GM21515 (cell line): ENCODE data around the gene EAPP.
A peak's percentile ranks its signal among the peaks of the same experiment; 100 is the strongest.
"Not testable (repeated sequence)": the region's sequence is repeated elsewhere in the genome, so short reads cannot be mapped to it uniquely, and the experiment has no call there.

Source experiments
- ATAC-seq: cut with Tn5 transposase; IDR thresholded peaks from one replicate; pipeline ENCODE4 v1.9.1; 2021; ENCODE audit not compliant: unreplicated experiment

Gene EAPP, protein sequence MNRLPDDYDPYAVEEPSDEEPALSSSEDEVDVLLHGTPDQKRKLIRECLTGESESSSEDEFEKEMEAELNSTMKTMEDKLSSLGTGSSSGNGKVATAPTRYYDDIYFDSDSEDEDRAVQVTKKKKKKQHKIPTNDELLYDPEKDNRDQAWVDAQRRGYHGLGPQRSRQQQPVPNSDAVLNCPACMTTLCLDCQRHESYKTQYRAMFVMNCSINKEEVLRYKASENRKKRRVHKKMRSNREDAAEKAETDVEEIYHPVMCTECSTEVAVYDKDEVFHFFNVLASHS

DNA sequence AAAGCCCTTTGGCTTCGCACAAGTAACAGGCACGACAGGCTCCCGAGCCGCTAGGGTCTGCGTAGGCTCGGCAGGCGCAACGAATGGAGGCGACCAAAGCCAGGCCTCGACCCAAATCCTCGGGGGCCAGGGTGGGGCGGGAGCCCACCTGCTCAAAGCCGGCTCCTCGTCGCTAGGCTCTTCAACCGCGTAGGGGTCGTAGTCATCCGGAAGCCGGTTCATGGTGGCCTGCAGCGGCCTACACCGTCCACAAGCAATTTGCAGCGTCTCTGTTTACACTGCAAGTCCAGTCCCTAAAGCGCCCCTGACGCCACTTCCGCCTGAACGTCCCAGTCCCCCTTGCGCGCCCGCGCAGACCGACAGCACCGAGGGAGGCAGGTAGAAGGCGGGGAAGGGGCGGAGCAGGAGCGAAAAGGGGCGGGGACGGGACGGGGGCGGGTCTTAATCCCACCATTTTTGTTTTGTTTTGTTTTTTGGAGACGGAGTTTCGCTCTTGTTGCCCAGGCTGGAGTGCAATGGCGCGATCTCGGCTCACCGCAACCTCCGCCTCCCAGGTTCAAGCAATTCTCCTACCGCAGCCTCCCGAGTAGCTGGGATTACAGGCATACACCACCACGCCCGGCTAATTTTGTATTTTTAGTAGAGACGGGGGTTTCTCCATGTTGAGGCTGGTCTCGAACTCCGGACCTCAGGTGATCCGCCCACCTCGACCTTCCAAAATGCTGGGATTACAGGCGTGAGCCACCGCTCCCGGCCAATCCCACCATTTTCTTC, at the start of gene EAPP:
TSS of gene EAPP (minus strand) at position 295 of the 774 bp plus-strand sequence. CDS start at position 222, 73 bp downstream.
- peak; percentile 99 for ATAC-seq

DNA sequence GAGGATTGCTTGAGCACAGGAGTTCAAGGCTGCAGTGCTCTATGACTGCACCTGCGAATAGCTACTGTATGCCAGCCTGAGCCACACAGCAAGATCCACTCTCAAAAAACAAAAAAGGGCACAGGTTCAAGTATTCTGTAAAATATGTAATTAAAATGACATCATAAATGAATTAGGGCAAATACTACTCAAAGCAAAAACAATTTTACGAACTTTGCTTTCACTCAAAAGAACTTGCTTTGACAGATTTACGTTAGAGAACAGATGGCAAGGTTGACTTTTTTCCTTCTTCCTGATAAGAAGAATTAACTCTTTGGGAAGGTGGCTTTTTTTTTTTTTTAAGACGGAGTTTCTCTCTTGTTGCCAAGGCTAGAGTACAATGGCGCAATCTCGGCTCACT, 44.0 kb upstream of the EAPP start:
- ATAC-seq = no peak

DNA sequence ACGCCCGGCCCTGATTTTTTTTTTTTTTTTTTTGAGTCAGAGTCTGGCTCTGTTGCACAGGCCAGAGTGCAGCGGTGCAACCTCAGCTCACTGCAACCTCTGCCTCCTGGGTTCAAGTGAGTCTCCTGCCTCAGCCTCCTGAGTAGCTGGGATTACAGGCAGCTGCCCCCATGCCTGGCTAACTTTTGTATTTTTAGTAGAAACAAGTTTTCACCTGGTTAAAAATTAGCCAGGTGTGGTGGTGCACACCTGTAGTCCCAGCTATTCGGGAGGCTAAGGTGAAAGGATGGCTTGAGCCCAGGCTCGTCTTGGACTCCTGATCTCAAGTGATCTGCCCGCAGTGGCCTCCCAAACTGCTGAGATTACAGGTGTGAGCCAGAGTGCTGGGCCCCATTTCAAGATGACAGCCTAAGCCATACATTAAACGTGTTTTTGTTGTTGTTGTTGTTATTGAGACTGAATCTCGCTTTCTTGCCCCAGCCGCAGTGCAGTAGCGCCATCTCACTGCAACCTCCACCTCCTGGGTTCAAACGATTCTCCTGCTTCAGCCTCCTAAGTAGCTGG, 42.7 kb upstream of the EAPP start:
- no peak for ATAC-seq

DNA sequence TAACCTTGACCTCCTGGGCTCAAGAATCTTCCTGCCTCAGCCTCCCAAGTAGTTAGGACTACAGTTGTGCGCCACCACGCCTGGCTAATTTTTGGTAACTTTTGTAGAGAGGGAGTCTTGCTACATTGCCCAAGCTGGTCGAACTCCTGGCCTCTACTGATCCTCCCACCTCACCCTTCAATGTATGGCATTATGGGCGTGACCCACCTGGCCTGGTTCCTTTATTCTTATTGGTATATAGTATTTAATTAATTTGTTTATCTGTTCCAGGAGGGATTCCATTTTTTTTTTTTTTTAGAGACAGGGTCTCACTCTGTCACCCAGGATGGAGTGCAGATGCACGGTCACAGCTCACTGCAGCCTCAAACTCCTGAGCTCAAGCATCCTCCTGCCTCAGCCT, 40.9 kb upstream of the EAPP start:
- ATAC-seq = no peak

DNA sequence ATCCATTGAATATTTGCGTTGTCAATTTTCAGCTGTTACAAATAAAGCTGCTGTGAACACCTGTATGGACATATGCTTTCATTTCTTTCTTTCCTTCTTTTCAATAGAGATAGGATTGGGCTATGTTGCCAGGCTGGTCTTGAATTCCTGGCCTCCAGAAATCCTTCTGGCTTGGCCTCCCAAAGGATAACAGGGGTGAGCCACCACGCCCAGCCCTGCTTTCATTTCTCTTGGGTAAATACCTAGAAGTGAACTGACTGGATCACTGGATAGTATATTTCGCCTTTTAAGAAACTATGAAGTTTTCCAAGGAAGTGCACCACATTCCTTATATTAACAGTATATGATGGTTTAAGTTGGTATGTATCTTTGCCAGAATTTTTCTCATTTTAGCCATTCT, 32.3 kb upstream of the EAPP start:
- ATAC-seq = no peak

DNA sequence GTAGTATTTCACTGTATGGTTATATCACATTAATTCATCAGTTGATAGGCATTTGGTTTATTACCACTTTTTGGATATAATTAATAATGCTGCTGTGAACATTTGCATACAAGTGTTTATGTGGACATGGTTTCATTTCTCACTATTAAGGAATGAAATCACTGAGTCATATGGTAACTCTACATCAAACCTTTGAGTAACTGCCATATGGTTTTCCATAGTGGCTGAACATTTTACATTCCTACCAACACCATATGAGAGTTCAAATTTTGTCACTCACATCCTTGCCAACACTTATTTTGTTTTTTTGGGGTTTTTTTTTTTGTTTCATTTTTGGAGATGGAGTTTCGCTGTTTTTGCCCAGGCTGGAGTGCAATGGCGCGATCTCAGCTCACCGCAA, 30.2 kb upstream of the EAPP start:
- no peak for ATAC-seq

DNA sequence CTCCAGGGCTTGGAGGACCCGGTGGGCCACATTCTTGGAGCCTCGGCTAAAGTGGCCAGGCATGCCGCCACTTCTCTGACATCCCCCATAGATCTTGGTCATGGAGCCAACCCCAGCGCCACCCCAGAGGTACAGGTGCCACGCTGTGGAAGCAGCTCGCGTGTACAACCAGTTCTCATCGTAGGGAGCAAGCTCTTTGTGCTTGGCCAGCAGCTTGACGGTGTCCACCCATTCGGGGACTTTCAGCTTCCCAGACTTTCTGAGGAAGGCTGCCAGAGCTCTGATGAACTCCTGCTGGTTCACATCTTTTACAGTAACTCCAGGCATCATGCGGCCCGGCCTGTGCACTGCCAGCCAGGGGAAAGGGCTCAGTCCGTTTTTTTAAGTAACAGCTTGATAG, 29.3 kb upstream of the EAPP start:
- ATAC-seq = no peak

DNA sequence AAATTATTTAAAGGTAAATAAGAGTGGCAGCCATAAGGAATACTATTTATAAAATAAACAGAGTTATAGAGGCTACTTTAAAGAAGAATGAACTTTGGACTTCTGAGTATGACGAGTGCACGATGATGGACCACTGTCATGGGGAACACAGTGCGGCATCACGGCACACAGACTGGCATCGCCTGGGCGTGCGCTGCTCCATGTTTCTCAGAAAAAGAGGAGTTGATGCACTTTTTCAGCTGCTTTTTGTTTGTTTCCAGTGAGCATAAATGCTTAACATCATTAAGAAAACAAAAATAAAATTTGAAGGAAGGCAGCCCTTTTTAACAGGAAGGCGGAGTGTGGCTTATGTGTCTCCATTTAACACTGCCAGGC, 23.3 kb upstream of the EAPP start:
- ATAC-seq = no peak

DNA sequence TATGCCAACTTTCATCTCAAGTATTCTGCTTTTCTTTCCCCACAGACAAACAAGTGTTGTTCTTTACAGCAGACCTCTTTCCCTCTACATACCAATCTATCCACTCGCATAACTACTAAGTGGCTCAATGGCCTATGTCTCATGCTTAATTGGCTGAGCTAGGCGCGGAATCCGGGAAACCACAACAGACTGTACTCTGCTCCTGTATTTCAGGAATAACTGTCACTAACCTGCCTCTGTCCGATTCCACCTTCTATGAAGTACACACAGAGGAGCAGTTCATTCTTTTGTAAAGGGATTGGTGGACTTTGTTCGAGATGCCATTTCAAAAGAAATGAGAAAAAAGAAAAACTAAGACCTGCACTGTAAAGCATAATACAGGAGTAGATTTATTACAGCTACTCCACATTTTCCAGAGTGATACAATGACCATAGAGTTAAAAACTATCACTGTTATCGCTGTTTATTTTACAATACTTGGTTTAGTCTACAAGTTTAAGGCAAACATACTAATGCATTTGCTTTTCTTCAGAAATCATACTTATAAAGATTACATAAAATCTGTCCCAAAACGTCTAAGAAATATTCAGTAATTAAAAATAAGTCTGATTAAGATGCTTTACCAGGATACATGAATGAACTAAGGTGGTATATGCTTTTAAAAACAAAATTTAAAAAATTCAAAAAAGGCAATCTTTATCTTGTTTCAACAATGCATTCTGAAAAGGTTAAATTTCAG, 22.7 kb upstream of the EAPP start:
- ATAC-seq = not testable (repeated sequence)

DNA sequence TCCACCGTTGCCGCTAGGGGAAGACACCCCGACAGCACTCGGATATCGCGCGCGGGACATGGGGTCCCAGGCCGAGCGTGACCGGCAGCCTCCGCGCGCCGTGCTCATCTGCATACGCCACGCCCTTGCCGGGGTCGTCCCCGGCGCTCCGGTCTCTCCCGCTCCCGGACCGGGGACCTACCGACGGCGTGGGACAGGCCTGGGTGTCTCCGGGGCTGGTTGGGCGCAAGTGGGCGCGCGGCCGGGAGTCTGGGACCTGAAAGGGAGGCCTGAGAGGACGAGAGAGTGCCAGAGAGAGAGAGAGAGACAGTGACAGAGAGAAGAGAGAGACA, 17.0 kb upstream of the EAPP start:
- peak; percentile 47 for ATAC-seq

DNA sequence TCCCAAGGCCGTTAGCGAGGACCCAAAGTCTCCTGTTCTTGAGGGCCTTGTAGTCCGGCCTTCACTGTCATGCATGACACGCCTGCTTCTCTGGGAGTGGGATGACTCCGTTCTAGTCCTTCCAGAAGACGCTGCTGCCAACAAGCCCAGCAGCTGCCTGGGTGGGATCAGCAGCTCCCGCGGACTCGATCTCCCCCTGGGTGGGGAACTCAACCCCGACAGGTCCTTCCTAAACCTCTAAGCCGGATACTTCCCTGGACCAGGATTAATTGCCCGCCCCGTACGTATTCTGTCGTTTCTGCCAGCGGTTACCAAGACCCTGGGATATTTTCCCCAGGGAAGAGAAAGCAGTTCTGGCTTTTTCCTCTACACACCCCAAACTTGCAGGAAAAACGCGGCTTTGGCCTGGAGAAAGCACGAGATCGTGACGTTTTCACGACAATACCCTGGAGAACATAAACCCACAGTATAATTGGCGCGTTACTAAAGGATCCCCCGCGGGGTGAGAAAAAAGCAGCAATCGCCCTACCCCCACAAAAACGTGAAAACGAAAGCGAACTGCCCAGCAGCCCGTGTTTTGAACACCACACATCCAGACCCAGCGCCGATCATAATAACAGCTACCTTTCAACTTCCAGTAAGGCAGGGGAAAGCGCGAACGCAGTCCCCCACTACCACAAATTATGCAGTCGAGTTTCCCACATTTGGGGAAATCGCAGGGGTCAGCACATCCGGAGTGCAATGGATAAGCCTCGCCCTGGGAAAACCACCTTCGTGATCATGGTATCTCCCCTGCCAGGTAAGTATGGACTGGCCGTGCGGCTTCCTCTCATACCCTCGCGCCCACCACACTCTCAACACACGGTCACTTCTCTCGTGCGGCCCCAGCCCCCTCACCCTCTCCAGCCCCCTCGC, 16.3 kb upstream of the EAPP start:
- ATAC-seq = peak; percentile 70

DNA sequence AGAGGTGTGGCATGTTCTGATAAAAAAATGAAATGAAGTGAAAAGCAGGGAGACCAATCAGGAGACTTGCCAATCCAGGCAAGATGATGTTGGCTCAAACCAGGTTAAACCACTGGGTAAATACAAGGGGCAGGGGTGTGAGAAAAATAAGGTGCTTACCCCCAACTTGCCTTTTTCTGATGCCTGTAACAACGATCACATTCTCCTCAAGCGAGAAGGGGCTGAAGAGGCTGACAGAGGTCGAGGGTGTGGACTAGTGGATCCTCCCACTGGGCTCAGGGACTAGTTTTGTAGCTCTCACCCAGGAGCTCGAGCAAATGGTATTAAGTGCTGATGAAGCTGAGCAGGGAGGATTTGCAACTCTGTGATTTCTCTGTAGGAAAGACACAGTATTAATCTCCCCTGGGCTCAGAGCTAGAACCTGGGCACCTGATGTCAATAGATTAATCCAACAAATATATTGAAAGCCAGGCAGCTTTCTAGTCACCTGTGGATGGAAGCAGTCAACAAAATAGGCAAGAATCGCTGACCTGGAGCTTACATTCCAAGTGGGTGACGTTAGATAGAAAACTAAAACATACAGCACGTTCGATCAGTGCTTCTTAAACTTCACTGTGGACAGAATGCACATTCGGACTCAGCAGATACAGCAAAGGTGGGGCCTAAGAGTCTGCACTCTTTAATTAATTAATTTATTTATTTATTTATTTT, 15.2 kb upstream of the EAPP start:
- no peak for ATAC-seq

DNA sequence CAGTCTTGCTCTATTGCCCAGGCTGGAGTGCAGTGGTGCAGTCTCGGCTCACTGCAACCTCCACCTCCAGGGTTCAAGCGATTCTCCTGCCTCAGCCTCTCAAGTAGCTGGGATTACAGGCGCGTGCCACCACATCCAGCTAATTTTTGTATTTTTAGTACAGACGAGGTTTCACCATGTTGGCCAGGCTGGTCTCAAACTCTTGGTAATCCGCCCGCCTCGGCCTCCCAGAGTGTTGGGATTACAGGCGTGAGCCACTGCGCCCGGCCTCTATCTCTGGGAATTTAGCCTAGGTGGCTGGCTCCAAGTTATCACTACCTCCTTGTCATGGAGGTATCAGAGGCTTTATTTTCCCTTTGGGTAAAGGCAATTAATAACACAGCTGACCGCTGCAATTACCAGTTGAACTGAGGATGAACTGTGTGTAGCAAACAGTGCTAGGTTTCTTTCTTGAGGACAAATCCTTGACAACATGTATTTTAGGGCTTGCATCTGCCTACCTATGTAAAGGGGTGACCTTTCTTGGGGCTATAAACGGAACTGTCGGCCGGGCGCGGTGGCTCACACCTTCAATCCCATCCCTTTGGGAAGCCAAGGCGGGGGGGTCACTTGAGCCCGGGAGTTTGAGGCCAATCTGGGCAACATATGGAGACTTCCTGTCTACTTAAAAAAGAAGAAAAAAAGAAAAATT, 9.9 kb upstream of the EAPP start:
- not testable (repeated sequence) for ATAC-seq

DNA sequence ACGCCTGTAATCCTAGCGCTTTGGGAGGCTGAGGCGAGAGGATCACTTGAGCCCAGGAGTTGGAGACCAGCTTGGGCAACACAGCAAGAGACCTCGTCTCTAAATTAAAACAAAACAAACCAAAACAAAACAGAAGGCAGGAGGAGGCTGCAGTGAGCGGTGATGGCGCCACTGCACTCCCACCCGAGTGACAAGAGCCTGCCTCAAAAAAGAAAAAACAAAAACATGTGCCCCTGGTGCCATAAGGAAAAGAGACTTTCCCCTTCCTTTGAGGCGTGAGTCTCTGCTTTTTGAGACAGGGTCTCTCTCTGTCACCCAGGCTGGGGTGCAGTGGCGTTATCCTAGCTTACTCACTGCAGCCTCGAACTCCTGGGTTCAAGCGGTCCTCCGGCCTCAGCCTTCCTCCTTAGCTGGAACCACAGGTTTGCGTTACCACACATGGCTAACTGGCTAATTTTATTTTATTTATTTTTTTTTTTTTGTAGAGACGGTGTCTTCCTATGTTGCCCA, 9.0 kb upstream of the EAPP start:
- ATAC-seq = no peak

DNA sequence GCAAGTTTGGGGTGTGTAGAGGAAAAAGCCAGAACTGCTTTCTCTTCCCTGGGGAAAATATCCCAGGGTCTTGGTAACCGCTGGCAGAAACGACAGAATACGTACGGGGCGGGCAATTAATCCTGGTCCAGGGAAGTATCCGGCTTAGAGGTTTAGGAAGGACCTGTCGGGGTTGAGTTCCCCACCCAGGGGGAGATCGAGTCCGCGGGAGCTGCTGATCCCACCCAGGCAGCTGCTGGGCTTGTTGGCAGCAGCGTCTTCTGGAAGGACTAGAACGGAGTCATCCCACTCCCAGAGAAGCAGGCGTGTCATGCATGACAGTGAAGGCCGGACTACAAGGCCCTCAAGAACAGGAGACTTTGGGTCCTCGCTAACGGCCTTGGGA, 7.6 kb upstream of the EAPP start:
- peak; percentile 36 for ATAC-seq

DNA sequence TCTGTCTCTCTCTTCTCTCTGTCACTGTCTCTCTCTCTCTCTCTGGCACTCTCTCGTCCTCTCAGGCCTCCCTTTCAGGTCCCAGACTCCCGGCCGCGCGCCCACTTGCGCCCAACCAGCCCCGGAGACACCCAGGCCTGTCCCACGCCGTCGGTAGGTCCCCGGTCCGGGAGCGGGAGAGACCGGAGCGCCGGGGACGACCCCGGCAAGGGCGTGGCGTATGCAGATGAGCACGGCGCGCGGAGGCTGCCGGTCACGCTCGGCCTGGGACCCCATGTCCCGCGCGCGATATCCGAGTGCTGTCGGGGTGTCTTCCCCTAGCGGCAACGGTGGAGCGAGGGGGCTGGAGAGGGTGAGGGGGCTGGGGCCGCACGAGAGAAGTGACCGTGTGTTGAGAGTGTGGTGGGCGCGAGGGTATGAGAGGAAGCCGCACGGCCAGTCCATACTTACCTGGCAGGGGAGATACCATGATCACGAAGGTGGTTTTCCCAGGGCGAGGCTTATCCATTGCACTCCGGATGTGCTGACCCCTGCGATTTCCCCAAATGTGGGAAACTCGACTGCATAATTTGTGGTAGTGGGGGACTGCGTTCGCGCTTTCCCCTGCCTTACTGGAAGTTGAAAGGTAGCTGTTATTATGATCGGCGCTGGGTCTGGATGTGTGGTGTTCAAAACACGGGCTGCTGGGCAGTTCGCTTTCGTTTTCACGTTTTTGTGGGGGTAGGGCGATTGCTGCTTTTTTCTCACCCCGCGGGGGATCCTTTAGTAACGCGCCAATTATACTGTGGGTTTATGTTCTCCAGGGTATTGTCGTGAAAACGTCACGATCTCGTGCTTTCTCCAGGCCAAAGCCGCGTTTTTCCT, 7.0 kb upstream of the EAPP start:
- peak; percentile 72 for ATAC-seq

DNA sequence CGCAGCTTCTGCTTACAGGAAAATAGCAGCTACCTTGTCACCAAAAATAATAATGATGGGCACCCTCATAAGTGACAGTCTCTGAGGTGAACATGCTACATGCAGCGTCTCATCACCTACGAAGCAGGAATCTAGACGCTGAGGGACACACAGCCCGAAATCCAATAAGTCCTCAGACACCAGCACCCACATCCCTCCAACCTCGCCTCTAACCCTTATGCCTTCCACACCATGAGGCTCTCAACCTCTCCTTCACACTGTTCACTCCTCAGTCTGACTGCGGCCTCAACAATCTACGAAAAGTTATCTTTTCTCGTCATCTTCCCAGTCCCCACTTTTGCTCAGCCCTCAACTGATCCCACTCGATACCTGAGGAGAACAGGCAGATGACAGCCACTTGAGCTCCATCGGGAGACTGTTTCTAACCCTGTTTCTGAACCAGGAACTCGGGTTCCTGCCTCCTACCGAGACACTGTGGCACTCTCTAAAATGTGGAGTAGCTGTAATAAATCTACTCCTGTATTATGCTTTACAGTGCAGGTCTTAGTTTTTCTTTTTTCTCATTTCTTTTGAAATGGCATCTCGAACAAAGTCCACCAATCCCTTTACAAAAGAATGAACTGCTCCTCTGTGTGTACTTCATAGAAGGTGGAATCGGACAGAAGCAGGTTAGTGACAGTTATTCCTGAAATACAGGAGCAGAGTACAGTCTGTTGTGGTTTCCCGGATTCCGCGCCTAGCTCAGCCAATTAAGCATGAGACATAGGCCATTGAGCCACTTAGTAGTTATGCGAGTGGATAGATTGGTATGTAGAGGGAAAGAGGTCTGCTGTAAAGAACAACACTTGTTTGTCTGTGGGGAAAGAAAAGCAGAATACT, 919 bp upstream of the EAPP start:
- not testable (repeated sequence) for ATAC-seq
